NCI-H128 (cell line): ENCODE data around the gene GATA3.

Experiments
- DNase-seq: peaks from one replicate; lab custom pipeline; 2025; ENCODE audit not compliant: unreplicated experiment; lab: John Stamatoyannopoulos, UW

Gene GATA3

GRCh38 chr10:8050556-8051108 lies 3.9 kb upstream of the GATA3 start:
- no peak for DNase-seq

DNA sequence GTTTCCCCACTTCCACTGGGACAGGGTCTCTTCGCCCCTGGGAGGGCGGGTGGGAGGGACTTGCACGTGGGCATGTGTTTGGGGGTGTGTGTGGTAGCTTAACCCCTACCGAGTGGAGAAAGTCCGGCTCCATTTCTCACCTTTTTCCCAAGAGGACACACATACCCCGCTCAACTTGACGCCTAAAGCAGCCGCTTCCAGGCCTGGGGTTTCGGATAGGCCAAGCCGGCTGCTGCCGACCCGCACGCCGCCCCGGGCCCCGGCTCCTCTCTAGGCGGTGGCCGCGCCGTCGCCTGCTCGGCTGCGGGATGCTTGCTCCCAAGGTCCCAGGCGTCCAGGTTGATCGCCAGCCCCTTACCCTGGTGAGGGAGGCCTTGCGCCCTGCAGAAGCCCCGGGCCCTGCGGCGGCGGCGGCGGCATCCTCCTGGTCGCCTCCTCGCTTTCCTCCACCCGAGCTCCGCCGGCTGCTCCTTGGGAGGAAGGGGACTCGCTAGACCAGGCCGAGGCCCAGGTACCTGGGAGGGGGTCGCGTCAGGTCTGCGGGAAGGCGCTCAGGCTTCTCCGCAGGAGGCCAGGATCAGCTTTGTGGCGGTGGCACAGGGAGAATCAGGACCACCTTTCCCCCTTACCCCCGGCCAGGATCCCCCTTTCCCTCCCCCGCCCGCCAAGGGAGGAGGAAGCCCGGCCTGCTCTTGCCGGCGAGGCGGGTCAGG lies 3.2 kb upstream of the GATA3 start:
- DNase-seq: no peak

- DNase-seq: no peak
Measured at GRCh38 chr10:8051851-8052257, 2.6 kb upstream of the GATA3 start.

DNA sequence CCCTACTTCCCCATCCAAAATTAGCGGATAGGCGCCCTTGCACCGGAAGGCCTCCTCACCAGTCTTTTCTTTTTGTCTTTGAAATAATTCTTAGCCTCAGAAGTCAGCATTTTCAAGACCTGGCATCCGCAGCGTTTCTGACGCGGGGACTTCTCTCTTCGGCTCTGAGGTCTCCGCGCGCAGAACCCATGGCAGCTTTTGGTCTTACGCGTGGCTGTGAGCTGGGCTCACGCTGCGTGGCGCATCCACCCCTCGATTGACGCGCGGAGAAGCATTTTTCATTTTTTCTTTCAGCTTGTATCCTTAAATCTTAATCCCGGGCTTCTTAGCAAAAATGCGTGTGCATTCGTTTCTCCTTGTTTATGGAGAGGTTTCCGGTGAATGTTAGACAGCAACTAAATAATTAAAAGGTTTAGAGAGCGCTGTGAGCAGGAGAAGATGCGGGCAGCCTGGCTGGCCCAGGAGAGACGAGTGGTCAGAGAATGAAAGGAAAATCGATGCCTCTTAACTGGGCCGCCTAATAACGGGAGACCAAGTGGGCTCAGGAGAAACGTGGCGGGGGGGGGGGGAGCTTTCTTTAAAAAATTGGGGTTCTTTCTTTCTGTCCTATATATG lies 2.0 kb upstream of the GATA3 start:
- DNase-seq: no peak

GRCh38 chr10:8052956-8053445 lies 1.5 kb upstream of the GATA3 start:
- DNase-seq: no peak

DNA sequence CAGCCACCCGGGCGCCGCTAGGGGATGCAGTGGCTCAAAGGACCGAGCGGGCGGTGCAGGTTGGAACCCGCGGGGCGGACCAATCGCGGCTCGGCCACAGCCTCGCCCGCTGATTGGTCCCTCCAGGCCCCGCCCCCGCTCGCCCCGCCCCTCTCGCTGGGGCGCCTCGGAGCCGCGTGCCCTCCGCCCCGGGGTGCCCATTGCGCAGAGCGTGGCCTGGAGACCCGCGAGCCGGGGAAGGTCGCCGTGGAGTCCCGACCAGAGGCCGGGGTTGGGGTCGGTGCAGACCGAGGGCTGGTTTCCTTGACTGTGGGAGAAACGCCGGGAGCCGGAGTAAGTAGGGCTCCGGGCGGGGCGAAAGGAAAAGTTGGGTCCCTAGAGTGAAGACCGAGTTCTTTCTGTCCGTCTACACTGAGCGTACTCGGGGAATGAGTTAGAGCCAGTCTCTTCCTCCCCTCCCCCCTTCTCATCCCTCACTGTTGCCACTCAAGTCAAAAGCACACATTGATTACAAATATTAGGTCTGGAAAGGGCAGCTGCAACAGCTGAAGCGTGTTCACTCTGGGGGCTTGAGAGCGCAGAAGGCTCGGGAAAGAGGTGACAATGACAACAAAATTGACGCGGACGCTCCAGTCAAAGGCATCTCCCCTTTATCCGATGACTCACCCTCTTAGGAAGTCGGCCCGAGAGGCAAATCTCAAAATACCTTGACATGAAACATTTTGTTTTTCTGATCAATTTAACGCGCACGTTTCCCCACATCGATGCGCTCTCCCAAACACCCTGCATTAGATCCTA lies 843 bp upstream of the GATA3 start:
- DNase-seq: peak; percentile 1

DNA sequence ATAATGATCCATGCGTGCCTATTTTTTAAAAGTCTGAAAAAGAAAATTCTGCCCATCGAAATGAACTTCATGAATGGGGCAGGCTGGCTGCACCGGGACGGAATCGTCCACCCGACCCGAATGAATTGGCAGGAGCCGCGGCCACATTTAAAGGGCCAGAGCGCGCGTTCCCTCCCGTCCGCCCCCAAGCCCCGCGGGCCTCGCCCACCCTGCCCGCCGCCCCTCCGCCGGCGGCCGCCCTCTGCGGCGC lies 319 bp upstream of the GATA3 start:
- DNase-seq: no peak

GRCh38 chr10:8055420-8056349 lies 1.2 kb downstream of the GATA3 start:
- no peak for DNase-seq

- no peak for DNase-seq
Measured at GRCh38 chr10:8056378-8056777, 1.9 kb downstream of the GATA3 start.

DNA sequence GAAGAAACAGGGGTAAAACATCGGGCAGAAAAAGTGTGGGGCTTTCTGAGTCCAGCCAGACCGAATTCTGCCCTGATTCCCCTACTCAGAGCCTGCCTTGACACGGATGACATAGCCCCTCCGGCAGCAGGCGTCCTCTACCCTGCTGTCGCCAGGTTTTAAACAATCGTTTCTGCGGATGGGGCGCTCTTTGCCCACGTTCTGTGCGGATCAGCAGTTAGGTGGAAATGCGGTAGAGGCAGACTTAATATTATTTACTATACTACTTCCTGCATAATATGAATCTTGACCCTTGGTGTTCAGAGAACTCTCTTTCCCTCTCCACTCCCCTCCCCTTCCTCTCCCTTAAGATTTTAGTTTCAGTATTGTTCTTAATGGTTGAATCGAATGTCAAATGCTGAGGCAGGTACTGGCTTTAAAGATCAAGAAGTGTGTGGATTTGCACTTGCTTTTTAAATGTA lies 2.4 kb downstream of the GATA3 start:
- DNase-seq: no peak

GRCh38 chr10:8057636-8058273 lies 3.3 kb downstream of the GATA3 start:
- DNase-seq: no peak

- DNase-seq: no peak
Measured at GRCh38 chr10:8058274-8059111, 4.0 kb downstream of the GATA3 start.

- DNase-seq: no peak
Measured at GRCh38 chr10:8059191-8059936, 4.9 kb downstream of the GATA3 start.

- DNase-seq: no peak
Measured at GRCh38 chr10:8060010-8060703, 5.7 kb downstream of the GATA3 start.

DNA sequence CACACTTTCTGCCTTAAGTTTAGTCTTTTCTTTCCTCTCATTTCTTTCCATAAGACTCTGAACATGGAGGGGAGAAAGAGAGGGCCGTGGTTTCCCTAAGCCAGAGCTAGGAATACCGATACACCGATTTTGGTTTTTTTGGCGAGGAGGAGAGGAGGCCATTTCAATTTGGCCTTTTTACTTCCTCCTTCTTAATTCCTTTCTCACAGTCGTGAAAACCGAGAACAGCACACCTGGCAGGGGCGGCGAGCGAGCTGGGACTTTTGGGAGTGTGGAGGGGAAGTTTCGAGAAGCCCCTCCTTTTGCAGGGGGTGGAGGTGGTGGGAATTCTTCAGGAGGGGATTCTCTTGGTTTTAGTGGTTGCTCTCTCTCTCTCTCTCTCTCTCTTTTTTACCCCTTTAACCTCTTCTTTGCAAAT lies 6.2 kb downstream of the GATA3 start:
- DNase-seq: no peak

DNA sequence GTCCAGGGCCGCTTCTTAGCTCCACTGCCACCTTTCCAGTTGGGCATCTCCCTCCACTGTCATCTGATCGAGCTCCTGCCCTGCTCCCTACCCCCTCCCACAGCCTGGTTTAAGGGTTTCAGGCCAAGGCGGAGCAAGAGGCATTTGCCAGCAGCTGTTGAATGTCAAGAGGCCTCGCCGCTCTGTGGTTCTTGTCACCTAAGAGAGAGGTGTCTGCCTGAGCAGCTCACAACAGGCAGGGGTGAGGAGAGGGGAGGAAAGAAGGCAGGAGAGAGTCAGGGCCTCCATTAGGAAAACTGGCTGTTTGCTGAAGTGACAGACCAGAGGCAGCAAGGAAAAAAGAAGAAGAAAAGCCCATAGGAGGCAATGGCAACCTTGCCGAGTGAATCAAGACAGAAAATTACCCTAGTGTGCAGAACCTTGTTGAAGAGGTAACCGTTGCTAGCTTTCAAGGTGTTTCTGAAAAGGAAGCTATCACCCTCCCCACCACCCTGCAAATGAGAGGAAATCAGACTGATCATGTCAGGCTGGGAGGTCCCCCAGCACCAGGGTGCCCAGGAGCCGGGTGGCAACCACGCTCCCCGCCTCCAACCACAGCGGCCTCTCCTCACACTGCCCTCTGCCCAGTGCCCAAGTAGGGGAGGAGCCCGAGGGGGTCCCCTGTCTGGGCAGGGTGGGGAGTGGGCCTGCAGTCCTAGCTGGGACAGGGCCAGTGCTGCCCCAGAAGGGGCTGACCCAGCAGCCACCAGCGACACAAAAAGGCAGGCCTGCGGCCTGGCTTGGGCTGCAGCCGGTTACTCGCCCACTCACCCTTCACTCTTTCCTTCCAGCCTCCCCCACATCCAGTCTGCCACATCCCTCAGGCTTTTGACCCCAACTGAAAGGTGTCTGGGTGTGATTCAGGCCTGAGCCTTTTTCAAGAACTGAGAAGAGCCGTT lies 7.1 kb downstream of the GATA3 start:
- DNase-seq: no peak
